ENCODE results near the gene GALK2.

- TF ChIP-seq CTCF (optimal IDR thresholded peaks at IDR 0.05 in 1 of 3, IDR thresholded peaks at IDR 0.05 in 1 of 3, conservative IDR thresholded peaks at IDR 0.05 in 1 of 3; ENCODE audit: extremely low read depth in 1 of 3, insufficient read depth in 2 of 3, low read length in 3 of 3): no peak
- TF ChIP-seq EZH2 (IDR thresholded peaks at IDR 0.05; ENCODE audit: low read length): no peak
Measured at GRCh38 chr15:49323207-49323606, 153.2 kb downstream of the GALK2 start.

All from keratinocyte (primary cell).